Stimulated activated effector memory CD8-positive, alpha-beta T cell treated with anti-CD3 and anti-CD28 coated beads, Interleukin-12 subunit alpha, Interleukin-12 subunit beta, amount 100 ng/mL, for 72 hours (primary cell): ENCODE measurements around the gene TEX26.

Experiments
- ATAC-seq: fragments of 150-1000 bp; cut with Tn5 transposase; 2 replicates; pipeline ENCODE4 v1.10.0; 2021
- DNase-seq, 2 donors: peaks; one replicate each; pipeline ENCODE4 v3.0.0; 2021 to 2022; ENCODE audit warnings: low spot score in 2 of 2
- H3K27ac Mint-ChIP-seq: one replicate; pipeline ENCODE4 v1.8.0; 2022; ENCODE audit warnings: mild to moderate bottlenecking, mixed read lengths
- H3K36me3 Mint-ChIP-seq: one replicate; pipeline ENCODE4 v1.8.0; 2022; ENCODE audit warnings: mild to moderate bottlenecking, mixed read lengths
- H3K4me1 Mint-ChIP-seq: one replicate; pipeline ENCODE4 v1.8.0; 2022; ENCODE audit warnings: mixed read lengths
- H3K4me3 Mint-ChIP-seq: one replicate; pipeline ENCODE4 v1.8.0; 2022; ENCODE audit warnings: mild to moderate bottlenecking, mixed read lengths
- H3K9me3 Mint-ChIP-seq: one replicate; pipeline ENCODE4 v1.8.0; 2022; ENCODE audit warnings: mixed read lengths

The TEX26 gene

DNA sequence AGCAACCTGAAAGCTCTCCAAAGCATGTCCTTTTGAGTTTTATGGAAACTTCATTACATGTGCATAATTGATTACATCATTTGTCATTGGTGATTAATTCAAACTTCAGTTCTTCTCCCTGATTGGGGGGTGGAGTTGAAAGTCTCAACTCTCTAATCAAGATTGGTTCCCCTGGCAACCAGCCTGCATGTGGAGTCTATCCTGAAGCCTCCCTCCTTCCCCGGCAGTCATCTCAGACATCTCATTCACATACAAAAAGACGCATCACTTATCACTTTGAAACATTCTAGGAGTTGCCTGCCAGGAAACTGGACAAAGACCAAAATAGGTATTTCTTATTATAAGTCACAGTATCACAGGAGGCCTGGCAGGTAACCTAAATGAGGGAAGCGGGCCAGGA, 50.5 kb downstream of the TEX26 start:
- no peak for ATAC-seq
- peaks cover 8% of the 10 kb centered on the region for H3K4me1 Mint-ChIP-seq
- H3K9me3 Mint-ChIP-seq = no peaks in the 10 kb centered on the region
- DNase-seq = no peak
- H3K4me3 Mint-ChIP-seq = no peak overlapping the region
- H3K36me3 Mint-ChIP-seq = no peaks in the 10 kb centered on the region
- H3K27ac Mint-ChIP-seq = no peak overlapping the region

DNA sequence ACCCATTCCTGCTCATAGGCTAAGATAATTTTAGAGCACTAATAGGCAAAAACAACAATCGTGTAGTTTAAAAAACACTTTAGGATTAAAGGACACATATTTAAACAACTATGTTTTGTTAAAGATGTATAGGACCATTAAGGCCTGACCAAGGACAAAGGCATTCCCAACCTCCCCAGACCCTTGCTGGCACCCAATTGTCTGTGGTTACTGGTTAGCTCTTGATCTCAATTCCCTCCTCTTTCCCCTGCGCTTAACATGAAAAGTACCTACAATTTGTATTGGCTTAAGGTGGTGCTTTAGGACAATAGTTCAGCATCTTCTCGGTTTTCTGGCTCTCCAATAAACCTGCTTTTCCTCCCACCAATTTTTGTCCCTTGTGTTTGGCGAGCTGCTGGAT, 51.0 kb downstream of the TEX26 start:
- no peaks in the 10 kb centered on the region for H3K36me3 Mint-ChIP-seq
- no peak for ATAC-seq
- DNase-seq = no peak
- no peaks in the 10 kb centered on the region for H3K9me3 Mint-ChIP-seq
- H3K27ac Mint-ChIP-seq = no peak overlapping the region
- no peak overlapping the region for H3K4me3 Mint-ChIP-seq
- peaks cover 8% of the 10 kb centered on the region for H3K4me1 Mint-ChIP-seq

DNA sequence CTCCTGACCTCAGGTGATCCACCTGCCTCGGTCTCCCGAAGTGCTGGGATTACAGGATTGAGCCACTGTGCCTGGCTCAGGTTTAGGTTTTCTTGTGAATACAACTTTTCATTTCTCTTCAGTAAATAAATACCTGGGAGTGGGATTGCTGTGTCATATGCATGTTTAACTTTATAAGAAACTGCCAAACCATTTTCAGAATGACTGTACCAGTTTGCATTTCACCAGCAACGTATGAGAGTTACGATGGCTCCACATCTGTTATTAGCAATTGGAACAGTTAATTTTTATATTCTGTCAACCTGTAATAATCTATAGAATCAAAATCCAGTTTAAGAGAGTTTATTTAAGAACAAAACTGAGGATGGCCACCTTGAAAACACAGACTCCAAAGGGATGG, 52.2 kb downstream of the TEX26 start:
- no peaks in the 10 kb centered on the region for H3K36me3 Mint-ChIP-seq

DNA sequence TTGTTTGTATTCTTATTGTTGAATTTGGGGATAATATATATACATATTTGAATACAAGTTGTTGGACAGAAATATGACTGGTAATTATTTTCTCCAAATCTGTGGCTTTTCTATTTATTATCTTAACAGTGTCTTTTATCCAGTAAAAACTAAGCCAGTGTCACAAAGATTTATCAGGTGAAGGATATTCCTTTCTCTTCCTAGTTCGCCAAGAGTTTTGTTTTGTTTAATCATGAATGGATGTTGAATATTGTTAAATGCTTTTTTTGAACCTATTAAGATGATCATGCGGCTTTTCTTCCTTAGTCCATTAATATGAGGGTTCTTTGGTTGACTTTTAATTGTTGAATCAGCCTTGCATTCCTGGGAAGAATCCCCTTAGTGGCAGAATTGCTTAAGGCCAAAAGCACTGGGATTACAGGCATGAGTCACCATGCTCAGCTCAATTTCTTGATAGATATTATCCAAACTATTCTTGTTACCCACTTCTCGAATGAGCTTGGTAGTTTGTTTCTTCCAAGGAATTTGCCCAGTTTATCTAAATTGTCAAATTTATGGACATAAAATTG, 53.3 kb downstream of the TEX26 start:
- ATAC-seq = no peak
- no peaks in the 10 kb centered on the region for H3K36me3 Mint-ChIP-seq

More for the DNA sequence above, 52.2 kb downstream of the TEX26 start:
- DNase-seq (no peak), ATAC-seq (peak; percentile 44)
- peaks cover 8% of the 10 kb centered on the region for H3K4me1 Mint-ChIP-seq
- no peaks in the 10 kb centered on the region for H3K9me3 Mint-ChIP-seq
- H3K27ac Mint-ChIP-seq = no peak overlapping the region
- no peak overlapping the region for H3K4me3 Mint-ChIP-seq

DNA sequence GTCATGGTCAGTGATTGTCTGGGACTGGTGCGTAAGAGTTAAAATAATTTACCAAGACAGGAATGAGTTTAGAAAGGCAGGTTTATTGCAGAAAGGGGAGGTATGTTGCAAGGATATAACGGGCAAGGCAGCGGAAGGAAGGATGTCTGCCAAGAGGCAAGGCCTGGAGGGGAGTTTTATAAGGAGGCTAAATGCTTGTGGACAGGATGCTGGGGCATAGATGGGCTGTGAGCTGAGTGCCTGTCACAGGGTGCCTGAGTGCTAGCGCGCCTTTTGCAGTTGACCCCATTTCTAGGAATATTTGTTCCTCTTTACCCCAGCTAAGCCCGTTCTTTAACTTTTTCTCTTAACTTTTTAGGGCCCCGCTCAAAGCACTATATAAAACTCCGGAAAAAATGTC, 58.7 kb downstream of the TEX26 start:
- Mint-ChIP-seq H3K4me1 (no peaks in the 10 kb centered on the region), H3K4me3 (no peak overlapping the region), H3K9me3 (no peaks in the 10 kb centered on the region), H3K36me3 (no peaks in the 10 kb centered on the region), H3K27ac (no peak overlapping the region)
- DNase-seq = no peak
- no peak for ATAC-seq

More for the DNA sequence above, 53.3 kb downstream of the TEX26 start:
- Mint-ChIP-seq H3K27ac (no peak overlapping the region), H3K4me3 (no peak overlapping the region), H3K9me3 (no peaks in the 10 kb centered on the region), H3K4me1 (peaks cover 8% of the 10 kb centered on the region)
- DNase-seq = no peak

DNA sequence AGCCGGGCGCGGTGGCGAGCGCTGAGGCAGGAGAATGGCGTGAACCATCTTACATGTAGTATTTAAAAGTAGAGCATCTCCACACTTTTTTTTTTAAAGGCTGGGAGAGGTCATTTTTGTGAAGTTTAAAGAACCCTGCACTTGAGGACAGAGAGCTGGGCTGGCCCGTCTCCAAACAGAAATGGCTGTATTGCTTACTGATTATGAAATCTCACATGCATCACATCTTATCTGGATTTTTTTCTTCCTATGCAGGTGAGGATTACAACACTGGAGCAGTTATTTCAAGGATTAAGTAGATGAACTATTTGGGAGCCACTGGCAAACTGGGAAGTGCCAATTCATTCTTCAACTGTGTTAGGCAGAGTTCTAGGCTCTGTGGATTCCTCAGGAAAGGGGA, 59.5 kb downstream of the TEX26 start:
- ATAC-seq = no peak
- Mint-ChIP-seq H3K36me3 (no peaks in the 10 kb centered on the region), H3K4me1 (no peaks in the 10 kb centered on the region), H3K9me3 (no peaks in the 10 kb centered on the region), H3K27ac (no peak overlapping the region), H3K4me3 (no peak overlapping the region)
- DNase-seq = no peak

DNA sequence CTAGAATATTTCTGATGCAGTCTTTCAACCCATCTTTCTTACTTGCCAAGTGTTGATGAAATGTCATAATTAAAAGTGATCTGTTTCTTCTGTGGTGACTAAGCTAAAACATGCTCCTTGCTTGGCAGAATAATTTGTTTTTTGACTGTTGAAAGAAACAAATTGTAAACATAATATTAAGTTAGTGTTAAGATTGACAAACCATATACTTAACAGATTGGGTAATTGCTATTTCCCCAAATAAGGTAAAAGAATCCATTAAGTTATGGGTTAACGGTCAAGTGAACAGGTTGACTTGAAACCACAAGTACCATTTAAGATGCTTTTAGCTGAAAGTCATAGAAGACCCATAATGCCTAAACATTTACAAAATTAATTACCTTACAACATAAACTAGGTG, 62.9 kb downstream of the TEX26 start:
- Mint-ChIP-seq H3K4me3 (no peak overlapping the region), H3K27ac (no peak overlapping the region), H3K4me1 (no peaks in the 10 kb centered on the region), H3K36me3 (no peaks in the 10 kb centered on the region), H3K9me3 (no peaks in the 10 kb centered on the region)
- ATAC-seq (no peak), DNase-seq (no peak)

DNA sequence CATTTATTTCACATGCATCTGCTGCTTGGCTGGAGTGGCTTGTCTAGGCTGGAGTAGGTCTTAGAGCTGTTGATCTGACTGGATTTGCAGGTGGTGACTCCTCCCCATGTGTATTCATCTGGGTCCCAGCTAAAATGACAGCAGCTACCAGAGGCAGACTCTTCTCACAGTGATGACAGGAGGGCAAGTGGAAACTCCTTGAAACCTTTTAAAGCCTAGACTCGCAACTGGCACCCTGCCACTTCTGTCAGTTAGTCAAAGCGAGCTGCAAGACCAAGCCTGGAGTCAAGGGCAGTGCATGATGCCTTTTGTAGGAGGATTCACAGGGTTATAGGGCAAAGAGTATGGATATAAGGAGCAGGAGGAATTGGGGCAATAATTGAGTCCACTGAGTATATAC, 65.2 kb downstream of the TEX26 start:
- DNase-seq (no peak), ATAC-seq (peak; percentile 36)
- H3K4me1 Mint-ChIP-seq = no peaks in the 10 kb centered on the region
- no peaks in the 10 kb centered on the region for H3K36me3 Mint-ChIP-seq
- no peak overlapping the region for H3K4me3 Mint-ChIP-seq
- H3K9me3 Mint-ChIP-seq = no peaks in the 10 kb centered on the region
- H3K27ac Mint-ChIP-seq = no peak overlapping the region

DNA sequence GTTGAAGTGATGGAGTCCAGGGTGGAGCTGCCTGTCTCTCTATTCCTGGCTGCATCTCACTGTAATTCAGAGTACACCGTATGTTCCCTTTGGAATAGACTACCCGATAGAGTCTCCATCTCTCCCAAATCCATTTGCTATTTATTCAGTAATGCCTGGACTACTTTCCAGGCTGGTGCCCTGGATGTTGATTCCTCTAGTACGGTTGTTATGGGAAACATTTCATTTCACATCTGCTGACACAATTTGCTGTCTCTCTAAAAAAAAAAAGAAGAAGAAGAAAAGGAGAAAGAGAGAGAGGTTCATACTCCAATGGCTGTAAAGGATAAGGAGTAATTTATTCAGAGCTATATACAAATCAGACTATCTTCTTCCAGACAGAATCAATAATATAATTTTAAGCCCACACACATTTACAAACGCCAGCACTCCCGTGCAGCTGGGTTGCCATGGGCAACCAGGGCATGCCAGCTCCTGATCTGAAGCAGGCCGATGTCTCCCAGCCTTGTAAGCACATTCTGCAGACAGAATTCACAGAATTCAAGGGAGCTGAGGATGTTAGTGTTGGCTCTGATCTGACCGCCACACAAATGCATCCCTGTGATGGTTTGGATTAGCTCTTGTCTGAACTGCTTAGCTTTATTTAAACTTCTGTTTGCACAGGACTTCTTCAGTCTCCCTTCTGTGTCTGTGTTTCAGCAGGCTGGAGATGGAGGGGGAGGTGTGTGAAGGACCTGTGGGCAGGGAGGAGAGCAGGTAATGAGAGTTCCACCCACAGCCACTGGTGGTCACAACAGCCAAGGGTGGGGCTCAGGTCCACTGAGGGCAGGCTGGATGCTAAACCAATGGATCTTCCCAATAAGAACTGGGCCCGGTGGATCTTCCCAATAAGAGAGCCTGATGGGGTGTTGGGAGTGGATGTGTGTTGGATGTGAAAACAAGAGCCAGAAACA, 66.0 kb downstream of the TEX26 start:
- no peak overlapping the region for H3K4me3 Mint-ChIP-seq
- DNase-seq = no peak
- no peaks in the 10 kb centered on the region for H3K9me3 Mint-ChIP-seq
- H3K4me1 Mint-ChIP-seq = no peaks in the 10 kb centered on the region
- H3K27ac Mint-ChIP-seq = no peak overlapping the region
- ATAC-seq = no peak
- no peaks in the 10 kb centered on the region for H3K36me3 Mint-ChIP-seq

DNA sequence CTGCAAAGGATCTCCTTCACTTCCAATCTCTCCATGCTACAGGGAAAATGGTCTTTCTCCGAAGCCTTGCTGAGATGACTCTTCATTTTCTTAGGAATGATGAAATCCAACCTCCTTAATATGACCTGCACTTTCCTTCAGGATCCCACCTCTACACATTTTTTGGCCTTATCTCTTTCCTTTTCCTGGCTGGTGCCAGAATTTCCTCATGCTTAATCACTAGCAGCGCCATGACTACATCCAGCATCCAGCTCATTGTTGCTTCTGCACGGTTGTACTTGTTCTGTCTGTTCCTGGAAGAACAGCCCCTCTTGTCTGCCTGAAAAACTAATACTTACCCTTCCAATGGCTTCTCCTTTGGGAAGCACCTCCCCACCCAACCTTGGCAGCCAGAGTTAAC, 68.4 kb downstream of the TEX26 start:
- ATAC-seq (no peak), DNase-seq (no peak)
- Mint-ChIP-seq H3K9me3 (no peaks in the 10 kb centered on the region), H3K4me1 (no peaks in the 10 kb centered on the region), H3K36me3 (no peaks in the 10 kb centered on the region), H3K4me3 (no peak overlapping the region), H3K27ac (no peak overlapping the region)

DNA sequence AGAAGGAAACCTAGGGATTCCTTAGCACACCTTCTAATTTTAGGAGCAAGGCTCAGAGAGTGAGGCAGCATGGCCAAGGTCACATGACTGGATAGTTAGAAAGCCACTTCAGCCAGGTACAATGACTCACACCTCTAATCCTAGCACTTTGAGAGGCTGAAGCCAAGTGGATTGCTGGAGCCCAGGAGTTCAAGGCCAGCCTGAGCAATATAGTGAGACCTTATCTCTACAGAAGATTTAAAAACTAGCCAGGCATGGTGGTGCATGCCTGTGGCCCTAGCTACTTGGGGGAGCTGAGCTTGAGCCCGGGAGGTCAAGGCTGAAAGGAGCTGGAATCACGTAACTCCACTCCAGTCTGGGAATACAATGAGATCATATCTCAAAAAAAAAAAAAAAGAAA, 69.2 kb downstream of the TEX26 start:
- no peak overlapping the region for H3K4me3 Mint-ChIP-seq
- no peak overlapping the region for H3K27ac Mint-ChIP-seq
- H3K9me3 Mint-ChIP-seq = no peaks in the 10 kb centered on the region
- no peaks in the 10 kb centered on the region for H3K4me1 Mint-ChIP-seq
- DNase-seq (no peak), ATAC-seq (no peak)
- H3K36me3 Mint-ChIP-seq = no peaks in the 10 kb centered on the region

DNA sequence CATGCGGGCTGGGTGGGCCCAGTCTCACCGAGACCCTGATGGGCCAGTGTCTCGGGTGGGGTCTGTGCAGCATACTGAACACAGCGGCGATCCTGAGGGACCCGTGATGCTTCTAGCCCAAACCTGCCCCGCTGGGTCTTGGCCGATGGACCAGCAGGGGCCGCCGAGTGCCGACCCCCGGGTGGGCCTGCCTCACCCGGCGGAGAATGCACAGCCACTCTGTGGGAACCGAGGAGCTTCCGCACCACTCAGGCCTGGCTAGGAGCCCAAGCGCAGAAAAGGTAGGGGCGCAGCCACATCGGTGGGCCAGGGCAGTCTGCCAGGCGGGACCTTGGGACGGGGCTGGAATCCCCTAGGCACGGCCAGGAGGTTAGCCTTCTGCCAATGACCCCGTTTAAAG, 72.6 kb downstream of the TEX26 start:
- DNase-seq = no peak
- H3K4me3 Mint-ChIP-seq = no peak overlapping the region

DNA sequence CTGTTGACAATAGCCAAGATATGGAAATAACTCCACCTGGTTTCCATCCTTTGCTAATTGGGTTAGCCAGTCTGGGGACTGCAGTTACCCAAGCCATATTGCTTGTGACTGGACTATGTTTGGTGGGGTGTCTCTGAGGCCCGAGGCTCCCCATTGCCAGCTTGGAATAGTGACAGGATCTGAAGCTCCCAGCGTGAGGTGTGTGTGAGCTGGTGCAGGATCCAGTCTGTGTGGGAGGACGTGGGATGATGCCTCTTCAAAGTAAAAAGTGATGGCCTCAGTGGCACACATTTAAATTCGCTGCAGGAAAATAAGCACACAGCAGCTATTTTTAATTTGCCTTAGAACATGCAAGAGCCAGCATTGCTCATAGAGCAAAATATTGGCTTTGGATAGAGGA, 75.0 kb downstream of the TEX26 start:
- H3K4me1 Mint-ChIP-seq = peaks cover 10% of the 10 kb centered on the region
- H3K9me3 Mint-ChIP-seq = no peaks in the 10 kb centered on the region
- H3K36me3 Mint-ChIP-seq = no peaks in the 10 kb centered on the region
- no peak overlapping the region for H3K27ac Mint-ChIP-seq
- H3K4me3 Mint-ChIP-seq = no peak overlapping the region
- DNase-seq (no peak), ATAC-seq (no peak)

More for the DNA sequence above, 72.6 kb downstream of the TEX26 start:
- H3K36me3 Mint-ChIP-seq = no peaks in the 10 kb centered on the region
- ATAC-seq = no peak
- no peaks in the 10 kb centered on the region for H3K9me3 Mint-ChIP-seq
- no peaks in the 10 kb centered on the region for H3K4me1 Mint-ChIP-seq
- H3K27ac Mint-ChIP-seq = no peak overlapping the region

DNA sequence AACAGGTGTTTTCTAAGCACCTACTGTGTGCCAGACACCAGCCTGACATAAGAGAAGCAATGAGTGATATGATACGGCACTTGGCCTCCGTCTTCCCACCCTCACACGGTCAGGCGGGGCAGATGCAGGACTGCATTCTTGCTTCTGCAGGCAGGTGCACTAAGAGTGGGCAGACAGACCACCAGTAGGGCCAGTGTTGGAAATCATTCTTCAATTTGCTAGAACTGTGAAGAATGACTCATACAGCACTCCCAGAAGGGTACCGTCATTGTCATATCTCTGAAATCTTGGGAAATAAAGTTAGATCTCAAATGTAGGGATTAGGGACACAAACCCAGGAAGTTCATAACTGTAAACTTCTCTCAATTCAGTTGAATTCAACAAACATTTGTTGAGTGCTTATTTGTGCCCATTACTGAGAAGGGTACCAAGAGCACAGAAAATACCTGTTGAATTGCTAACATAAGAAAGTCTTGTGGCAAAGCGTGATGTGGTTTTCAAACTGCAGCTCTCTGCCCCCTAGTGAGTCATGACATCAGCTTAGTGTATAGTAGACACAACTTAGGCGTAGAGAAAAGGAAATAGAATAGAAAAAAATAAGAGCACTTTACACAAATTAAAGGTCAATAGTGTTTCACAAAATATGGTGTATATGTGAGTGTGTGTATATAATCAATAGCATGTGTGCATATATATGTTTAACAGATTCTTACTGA, 76.1 kb downstream of the TEX26 start:
- Mint-ChIP-seq H3K36me3 (no peaks in the 10 kb centered on the region), H3K4me3 (no peak overlapping the region), H3K27ac (no peak overlapping the region), H3K9me3 (no peaks in the 10 kb centered on the region), H3K4me1 (peaks cover 12% of the 10 kb centered on the region)
- DNase-seq (no peak), ATAC-seq (peak; percentile 82)

DNA sequence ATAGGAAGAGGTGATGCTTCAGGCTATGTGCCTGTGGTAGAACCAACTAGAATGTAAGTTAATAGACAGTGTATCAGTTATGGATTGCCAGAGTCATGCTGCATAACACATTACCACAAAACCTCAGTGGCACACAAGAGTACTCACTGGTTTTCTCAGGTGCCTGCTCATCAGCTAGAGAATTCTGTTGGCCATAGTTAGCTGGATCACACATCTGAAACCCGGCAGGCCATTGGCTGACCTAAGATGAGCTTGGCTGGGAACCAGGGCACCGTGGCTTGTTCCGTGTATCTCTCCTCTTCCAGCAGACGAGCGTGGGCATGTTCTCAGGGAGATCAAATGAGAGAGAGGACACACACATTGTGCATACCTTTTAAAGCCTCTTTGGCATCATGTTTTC, 76.7 kb downstream of the TEX26 start:
- ATAC-seq (peak; percentile 72), DNase-seq (no peak)
- H3K36me3 Mint-ChIP-seq = no peaks in the 10 kb centered on the region
- no peaks in the 10 kb centered on the region for H3K9me3 Mint-ChIP-seq
- no peak overlapping the region for H3K27ac Mint-ChIP-seq
- peaks cover 12% of the 10 kb centered on the region for H3K4me1 Mint-ChIP-seq
- H3K4me3 Mint-ChIP-seq = no peak overlapping the region

DNA sequence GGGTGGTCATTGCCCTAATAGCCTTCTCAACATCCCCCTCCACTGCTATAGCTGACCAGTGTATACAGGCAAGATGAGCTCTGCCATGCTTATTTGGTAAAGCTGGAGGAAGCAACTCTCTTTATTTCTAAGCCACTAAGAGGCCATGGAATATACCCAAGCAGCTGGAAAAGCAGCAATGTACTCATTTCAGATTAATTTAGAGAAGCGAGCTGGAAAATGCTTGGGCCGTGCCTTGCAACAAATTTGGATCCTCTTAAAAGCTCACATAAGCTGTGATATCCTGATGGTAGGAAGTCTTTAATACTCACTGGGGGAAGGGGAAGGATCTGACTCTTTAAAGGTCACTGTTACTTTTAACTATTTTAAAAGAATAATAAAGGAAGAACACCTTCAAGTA, 77.8 kb downstream of the TEX26 start:
- DNase-seq (no peak), ATAC-seq (no peak)
- no peaks in the 10 kb centered on the region for H3K9me3 Mint-ChIP-seq
- H3K36me3 Mint-ChIP-seq = no peaks in the 10 kb centered on the region
- no peak overlapping the region for H3K27ac Mint-ChIP-seq
- H3K4me3 Mint-ChIP-seq = no peak overlapping the region
- H3K4me1 Mint-ChIP-seq = peaks cover 12% of the 10 kb centered on the region
